GM18907 (cell line): ENCODE data around the gene L3HYPDH.

Experiments used
- ATAC-seq: cut with Tn5 transposase; IDR thresholded peaks from one replicate; pipeline ENCODE4 v1.9.1; 2021; ENCODE audit warnings: mild to moderate bottlenecking, moderate library complexity; ENCODE audit not compliant: unreplicated experiment

The L3HYPDH gene

GRCh38 chr14:59483819-59484638 is at the start of gene L3HYPDH, which contains the start of gene JKAMP:
TSS of gene L3HYPDH (minus strand) at chr14:59484408. CDS start at chr14:59484316, 92 bp downstream.
TSS of gene JKAMP (plus strand) at chr14:59484517. CDS start at chr14:59484590, 73 bp downstream.
- ATAC-seq = peak; percentile 91

GRCh38 chr14:59532419-59532818 is 48.2 kb upstream of the L3HYPDH start:
- no peak for ATAC-seq

DNA sequence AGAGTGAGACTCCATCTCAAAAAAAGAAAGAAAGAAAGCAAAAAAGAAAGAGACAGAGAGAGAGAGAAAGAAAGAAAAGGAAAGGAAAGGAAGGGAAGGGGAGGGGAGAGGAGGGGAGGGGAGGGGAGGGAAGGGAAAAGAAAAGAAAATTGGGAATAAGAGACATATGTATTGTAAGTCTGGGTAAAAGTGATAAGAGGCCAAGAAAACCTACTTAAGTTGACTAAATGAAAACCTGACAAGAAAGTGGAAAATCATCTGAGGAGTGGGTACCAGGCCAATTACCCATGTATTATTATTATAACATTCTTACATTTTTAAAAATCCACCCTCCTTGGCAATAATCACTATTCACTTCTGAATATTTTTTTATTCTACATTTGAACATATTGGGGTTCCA is 46.1 kb upstream of the L3HYPDH start:
- no peak for ATAC-seq

- ATAC-seq = no peak
Observed at GRCh38 chr14:59529189-59529588, 45.0 kb upstream of the L3HYPDH start.

DNA sequence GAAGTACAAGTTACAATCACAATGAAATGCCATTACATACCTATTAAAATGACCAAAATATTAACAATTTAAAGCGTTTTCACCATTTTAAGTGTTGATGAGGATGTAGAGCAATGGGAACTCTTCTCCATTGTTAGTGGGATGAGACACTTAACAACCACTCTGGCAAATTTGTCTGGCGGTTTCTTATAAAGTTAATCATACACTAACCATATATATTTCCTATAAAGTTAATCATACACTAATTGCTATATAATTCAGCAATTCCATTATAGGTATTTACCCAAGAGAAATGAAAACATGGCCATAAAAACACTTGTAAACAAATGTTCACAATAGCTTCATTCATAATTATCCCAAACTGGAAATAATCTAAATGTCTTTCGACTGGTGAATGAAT is 36.0 kb upstream of the L3HYPDH start:
- ATAC-seq = no peak

GRCh38 chr14:59511916-59512575 is 27.8 kb upstream of the L3HYPDH start:
- ATAC-seq = no peak

DNA sequence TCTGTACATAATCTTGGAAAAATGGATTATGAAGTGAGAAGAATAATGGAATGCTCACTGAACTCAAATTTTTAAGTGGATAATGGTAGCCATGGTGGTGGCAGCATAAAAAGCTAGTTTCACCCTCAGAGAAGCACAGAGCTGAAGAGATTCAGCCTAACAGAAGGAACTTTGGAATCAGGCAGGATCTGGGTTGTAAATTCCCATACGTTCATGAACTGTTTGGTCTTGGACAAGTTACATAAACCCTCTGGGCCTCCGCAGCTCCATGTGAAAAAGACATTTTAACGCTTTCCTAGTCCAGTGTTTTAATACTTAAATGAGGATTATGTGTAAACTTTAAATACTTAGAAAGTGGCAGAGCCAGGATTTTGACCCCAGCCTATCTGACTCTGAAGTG is 26.8 kb upstream of the L3HYPDH start:
- ATAC-seq = no peak

GRCh38 chr14:59510001-59510400 is 25.8 kb upstream of the L3HYPDH start:
- no peak for ATAC-seq

DNA sequence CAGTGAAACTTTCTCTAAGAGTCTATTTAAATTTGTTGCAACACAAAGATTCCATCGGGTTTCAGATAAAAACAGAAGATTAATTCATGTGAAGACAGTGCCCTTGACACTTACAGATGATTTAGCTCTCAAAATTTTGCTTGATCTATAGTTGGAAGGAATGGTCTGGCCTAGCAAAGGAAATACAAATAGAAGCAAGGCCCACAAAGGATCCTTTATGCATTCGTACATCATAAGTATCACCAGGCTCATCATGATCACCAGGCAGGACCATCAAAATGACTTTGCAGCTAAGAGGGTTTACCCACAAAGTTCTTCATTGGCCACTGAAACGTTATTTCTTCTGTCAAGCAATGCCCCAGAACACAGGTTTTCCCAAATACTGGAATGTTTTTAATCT is 24.9 kb upstream of the L3HYPDH start:
- ATAC-seq = no peak

DNA sequence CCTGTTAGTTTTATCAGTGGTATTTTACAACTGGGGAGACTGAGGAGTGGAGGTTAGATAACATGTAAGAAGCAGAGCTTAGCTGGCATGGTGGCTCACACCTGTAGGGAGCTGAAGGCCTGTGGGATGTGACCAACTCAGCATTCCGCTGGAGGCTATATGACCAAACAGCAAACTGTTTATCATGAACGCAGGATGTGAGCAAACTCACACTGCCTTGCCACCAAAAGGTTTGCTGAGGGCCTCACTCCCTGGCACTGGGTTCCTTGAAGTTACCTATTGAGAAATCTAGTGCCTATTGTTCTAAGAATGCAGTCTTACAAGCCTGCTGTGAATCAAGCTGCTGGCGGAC is 23.5 kb upstream of the L3HYPDH start:
- ATAC-seq = no peak

DNA sequence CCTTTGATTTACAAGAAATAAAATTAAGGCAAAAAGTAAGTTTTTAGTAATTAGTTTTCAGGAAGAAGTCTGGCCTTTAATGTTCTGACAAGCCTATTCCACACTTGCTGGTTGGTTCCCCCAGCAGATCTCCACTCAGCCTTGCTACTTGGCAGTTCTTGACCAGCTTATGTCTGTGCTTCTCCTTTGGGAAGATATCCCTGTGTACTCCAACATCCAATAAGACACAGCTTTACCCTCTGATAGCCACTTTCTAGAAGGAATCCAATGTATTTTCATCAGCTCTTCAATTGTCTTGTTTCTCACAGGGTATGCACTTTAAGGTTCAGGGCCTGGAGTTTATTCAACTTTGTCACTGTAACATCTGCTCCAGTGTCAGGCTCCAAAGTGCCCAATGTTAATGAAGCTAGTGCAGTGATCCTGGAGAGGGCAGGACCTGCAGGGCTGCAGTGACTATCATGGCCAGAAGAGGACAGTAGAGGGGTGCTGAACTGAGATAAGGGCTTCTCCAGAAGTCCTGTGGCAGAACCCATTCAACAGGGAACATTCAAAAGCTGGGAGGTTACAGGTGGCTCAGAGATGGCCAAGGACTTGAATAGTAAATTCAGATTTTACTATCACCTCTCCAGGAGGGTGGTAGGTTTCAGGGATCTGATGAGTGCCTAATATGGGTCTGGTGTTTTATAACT is 23.0 kb upstream of the L3HYPDH start:
- ATAC-seq = peak; percentile 91

GRCh38 chr14:59503256-59503655 is 19.0 kb upstream of the L3HYPDH start:
- ATAC-seq = no peak

DNA sequence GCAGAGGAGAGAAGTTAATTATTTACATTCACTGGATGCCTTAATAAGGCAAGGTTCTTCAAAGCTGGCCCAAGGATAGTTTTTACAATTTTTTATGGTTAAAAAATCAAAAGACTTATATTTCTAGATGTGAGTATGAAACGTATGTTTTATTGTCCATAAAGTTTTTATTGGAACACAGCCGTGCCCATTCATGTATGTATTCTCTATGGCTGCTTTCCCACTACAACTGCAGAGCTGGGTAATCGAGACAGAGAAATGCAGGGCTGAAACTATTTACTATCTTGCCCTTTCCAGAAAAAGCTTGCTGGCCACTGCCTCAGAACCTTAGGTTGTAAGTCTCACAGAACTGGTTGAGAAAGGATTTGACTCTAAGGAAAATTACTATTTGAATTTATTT is 16.5 kb upstream of the L3HYPDH start:
- no peak for ATAC-seq

GRCh38 chr14:59492384-59492783 is 8.2 kb upstream of the L3HYPDH start:
- ATAC-seq = no peak

GRCh38 chr14:59490756-59491155 is 6.5 kb upstream of the L3HYPDH start:
- no peak for ATAC-seq

DNA sequence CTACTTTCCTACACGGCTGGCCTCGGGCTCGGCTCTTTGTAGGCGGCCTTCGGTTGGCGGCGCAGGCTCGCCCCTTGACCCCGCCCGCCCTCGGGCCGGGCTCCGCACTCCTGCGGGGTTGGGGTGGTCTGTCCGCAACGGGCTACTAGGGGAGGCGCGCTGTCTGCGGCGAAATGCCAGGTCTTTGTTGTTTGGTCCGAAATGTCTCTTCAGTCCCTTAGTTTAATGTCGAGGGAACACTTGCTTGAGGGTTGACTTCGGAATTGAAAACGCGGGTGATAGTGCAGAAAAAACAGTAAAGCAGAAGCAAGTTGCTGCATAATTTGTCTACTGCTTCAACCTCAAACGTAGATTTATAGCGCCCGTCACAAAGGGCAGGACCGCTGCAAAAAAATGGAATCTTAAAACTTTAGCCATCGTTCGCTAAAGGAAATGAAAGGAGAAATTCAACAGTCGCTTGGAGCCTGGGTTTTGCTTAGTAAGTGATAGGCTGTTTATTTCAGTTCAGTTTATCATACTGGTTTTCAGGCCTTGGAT is 499 bp upstream of the L3HYPDH start:
- peak; percentile 54 for ATAC-seq

- ATAC-seq = no peak
Observed at GRCh38 chr14:59483363-59483762, 845 bp downstream of the L3HYPDH start.

DNA sequence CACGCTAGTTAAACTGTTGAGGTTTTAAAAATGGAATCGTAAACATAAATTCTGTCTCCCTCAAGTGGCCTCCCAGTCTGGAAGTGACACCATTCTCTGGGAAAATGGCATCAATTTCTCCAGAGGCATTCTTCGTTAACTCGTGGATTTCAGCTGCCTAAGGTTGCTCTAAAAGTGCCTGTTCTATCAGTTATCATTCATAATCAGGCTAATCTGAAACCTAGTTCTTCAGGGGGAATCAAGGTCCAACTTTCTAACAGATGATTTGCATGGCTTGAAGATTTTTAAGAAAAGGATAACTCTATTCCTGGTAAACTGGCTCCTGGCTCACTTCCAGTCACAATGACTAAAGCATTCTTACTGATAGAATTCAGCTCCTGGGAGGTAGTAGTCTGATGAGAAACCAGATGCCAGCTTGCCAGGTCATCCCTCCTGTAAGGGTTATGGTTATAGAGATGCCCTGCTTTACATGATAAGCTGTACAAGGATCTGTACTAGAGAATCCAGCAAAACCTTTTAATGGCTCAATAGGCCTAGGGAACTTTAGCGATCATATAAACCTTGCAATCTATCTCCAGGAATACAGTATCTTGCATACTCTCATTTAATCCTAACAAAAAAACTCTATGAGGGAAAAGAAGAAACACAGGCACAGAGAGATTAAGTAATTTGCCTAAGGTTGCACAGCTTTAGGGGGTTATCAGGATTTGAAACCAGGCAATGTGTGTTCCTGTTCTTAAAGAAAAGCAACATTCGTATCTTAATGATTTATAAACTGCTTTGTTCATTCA is 1.5 kb downstream of the L3HYPDH start:
- no peak for ATAC-seq

DNA sequence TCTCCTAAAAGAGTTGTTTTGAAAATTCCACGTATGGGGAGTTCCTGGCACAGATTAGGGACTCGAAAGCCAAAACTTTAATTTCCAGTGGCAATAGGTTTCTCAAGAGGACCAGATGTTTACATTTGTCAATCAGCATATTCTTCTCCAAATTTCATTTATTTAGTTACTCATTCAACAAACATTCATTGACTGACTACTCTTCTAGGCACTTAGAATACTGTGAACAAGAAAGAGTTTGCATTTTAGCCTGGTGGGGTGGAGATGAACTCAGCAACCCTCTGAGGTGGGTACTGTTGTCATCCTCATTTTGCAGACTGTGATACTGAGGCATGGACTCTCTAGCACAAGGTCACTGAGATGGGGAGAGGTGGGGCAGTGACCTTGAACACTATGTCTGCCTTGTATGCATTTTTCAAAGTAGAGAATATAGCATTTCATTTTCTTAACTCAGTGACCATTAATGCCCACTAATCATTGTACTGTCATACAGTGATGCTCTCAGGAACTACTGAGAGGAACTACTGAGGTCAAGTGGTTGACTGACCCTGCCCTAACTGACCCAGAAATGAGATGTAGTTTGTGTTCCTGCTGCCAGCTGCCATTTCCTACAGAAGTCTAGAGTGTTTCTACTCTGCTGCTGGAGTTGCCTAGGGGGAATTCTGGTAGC is 2.2 kb downstream of the L3HYPDH start:
- no peak for ATAC-seq

DNA sequence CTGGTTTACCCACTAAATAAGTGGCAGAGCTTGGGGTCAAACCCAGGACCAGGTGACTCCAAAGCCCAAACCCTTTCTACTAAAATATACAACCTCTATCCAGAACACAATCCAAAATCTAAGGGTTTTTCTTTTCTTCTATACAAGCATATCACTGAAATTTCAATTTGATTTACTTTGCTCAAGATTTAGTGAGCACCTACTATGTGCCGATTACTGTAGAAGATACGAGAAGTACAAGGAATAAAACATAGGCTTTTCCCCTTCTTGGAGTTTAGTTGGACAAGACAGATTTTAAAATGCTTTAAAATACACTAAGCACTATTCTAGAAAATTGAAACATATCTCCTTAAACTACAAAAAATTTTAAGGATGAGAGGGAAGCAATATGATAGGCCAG is 2.8 kb downstream of the L3HYPDH start:
- no peak for ATAC-seq
